SU-DHL-6 (cell line): Measurements from ENCODE around the gene TCL1A.

Experiments
- H2AFZ ChIP-seq: fragments of 200-600 bp; sonication (generic); 2 replicates; pipeline ENCODE4 v1.6.1; 2014; ENCODE audit warnings: low read depth, mild to moderate bottlenecking, moderate library complexity, mixed read lengths, antibody characterized with exemption, low read length; ENCODE audit not compliant: severe bottlenecking
- H3F3A ChIP-seq: fragments of 200-600 bp; shearing (Covaris generic); 2 replicates; pipeline ENCODE4 v1.6.0; 2016; ENCODE audit warnings: antibody characterized with exemption, mild to moderate bottlenecking; ENCODE audit not compliant: insufficient read depth
- H3K27ac ChIP-seq: fragments of 200-600 bp; sonication (generic); 2 replicates; pipeline ENCODE4 v1.5.1; 2016; ENCODE audit warnings: low read depth, mild to moderate bottlenecking, low read length, moderate library complexity, mixed read lengths
- H3K27me3 ChIP-seq: fragments of 200-600 bp; sonication (generic), shearing (Covaris generic); 2 replicates; pipeline ENCODE4 v1.6.0; 2014; ENCODE audit warnings: mild to moderate bottlenecking, low read length
- H3K36me3 ChIP-seq: fragments of 200-600 bp; sonication (generic); 2 replicates; pipeline ENCODE4 v1.6.1; 2014; ENCODE audit warnings: mild to moderate bottlenecking, low read length, mixed read lengths
- H3K4me2 ChIP-seq: fragments of 300-600, 200-600 bp; shearing (Covaris generic), sonication (generic); 2 replicates; pipeline ENCODE4 v1.6.0; 2014; ENCODE audit warnings: low read length, low read depth, mild to moderate bottlenecking; ENCODE audit not compliant: poor library complexity, severe bottlenecking
- H3K4me3 ChIP-seq: fragments of 200-600 bp; sonication (generic); 2 replicates; pipeline ENCODE4 v1.5.1; 2014; ENCODE audit warnings: antibody characterized with exemption, low read length, mild to moderate bottlenecking, mixed read lengths; ENCODE audit not compliant: insufficient read depth, poor library complexity, severe bottlenecking
- H3K79me2 ChIP-seq: fragments of 200-600 bp; sonication (generic); 2 replicates; pipeline ENCODE4 v1.6.1; 2014; ENCODE audit warnings: mild to moderate bottlenecking, low read length, moderate library complexity; ENCODE audit not compliant: insufficient read depth
- H3K9ac ChIP-seq: fragments of 200-600 bp; sonication (generic); 2 replicates; pipeline ENCODE4 v1.7.0; 2014; ENCODE audit warnings: mild to moderate bottlenecking, low read length
- H3K9me2 ChIP-seq: fragments of 200-600 bp; sonication (generic); replicated peaks from 2 replicates; pipeline ENCODE4 v1.6.1; 2014; ENCODE audit warnings: low read length; ENCODE audit not compliant: insufficient read depth
- H3K9me3 ChIP-seq: fragments of 200-600 bp; sonication (generic); 2 replicates; pipeline ENCODE4 v1.6.1; 2014; ENCODE audit warnings: low read length, mixed read lengths; ENCODE audit not compliant: insufficient read depth
- H4K20me1 ChIP-seq: fragments of 200-600 bp; sonication (generic); 2 replicates; pipeline ENCODE4 v1.6.1; 2014; ENCODE audit warnings: low read depth, mild to moderate bottlenecking, antibody characterized with exemption, low read length, moderate library complexity, mixed read lengths
- EZH2phosphoT487 ChIP-seq: fragments of 200-600 bp; sonication (generic), shearing (Covaris generic); conservative IDR thresholded peaks from 2 replicates; pipeline ENCODE4 v1.6.1; 2018; ENCODE audit warnings: mild to moderate bottlenecking, antibody characterized with exemption, low read length, moderate library complexity, mixed read lengths
- TF ChIP-seq, protein P1 (sequence below): fragments of 200-600 bp; sonication (generic); IDR thresholded peaks from one replicate; pipeline ENCODE4 v1.5.1; 2017; ENCODE audit warnings: antibody characterized with exemption, mild to moderate bottlenecking, low read length, moderate library complexity; ENCODE audit not compliant: insufficient read depth, poor library complexity, severe bottlenecking

Gene TCL1A

DNA sequence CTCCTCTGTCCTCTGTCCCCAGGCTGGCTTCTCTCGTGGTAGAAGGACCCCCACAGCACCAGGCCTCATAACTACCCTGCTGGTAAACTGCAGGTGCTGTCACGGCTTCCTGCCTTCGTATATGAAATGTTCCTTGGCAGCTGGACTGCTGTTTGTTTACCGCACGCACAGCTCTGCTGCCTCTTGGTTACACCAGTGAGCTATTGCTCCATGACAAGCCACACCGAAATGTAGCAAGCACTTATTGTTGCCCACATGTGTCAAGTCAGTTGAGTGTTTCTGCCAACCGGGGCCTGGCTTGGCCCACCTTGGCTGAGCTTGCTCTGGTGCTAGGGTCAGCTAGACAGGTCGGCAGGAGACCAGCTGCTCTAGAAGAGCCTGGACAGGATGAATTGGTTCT is 49.4 kb downstream of the TCL1A start:
- peaks cover 67% of the 10 kb centered on the region for H3F3A ChIP-seq
- TF ChIP-seq, protein P1, sequence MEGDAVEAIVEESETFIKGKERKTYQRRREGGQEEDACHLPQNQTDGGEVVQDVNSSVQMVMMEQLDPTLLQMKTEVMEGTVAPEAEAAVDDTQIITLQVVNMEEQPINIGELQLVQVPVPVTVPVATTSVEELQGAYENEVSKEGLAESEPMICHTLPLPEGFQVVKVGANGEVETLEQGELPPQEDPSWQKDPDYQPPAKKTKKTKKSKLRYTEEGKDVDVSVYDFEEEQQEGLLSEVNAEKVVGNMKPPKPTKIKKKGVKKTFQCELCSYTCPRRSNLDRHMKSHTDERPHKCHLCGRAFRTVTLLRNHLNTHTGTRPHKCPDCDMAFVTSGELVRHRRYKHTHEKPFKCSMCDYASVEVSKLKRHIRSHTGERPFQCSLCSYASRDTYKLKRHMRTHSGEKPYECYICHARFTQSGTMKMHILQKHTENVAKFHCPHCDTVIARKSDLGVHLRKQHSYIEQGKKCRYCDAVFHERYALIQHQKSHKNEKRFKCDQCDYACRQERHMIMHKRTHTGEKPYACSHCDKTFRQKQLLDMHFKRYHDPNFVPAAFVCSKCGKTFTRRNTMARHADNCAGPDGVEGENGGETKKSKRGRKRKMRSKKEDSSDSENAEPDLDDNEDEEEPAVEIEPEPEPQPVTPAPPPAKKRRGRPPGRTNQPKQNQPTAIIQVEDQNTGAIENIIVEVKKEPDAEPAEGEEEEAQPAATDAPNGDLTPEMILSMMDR = no peak
- no peak for TF ChIP-seq EZH2phosphoT487
- no peaks in the 10 kb centered on the region for H3K9me2 ChIP-seq
- no peaks in the 10 kb centered on the region for H3K9me3 ChIP-seq
- H3K4me3 ChIP-seq = peak overlapping the region; percentile 24
- no peak overlapping the region for H2AFZ ChIP-seq
- H3K27ac ChIP-seq = peak overlapping the region; percentile 99
- H3K36me3 ChIP-seq = no peaks in the 10 kb centered on the region
- no peaks in the 10 kb centered on the region for H4K20me1 ChIP-seq
- H3K79me2 ChIP-seq = no peaks in the 10 kb centered on the region
- peak overlapping the region; percentile 64 for H3K9ac ChIP-seq
- peak overlapping the region; percentile 70 for H3K4me2 ChIP-seq
- H3K27me3 ChIP-seq = no peaks in the 10 kb centered on the region

DNA sequence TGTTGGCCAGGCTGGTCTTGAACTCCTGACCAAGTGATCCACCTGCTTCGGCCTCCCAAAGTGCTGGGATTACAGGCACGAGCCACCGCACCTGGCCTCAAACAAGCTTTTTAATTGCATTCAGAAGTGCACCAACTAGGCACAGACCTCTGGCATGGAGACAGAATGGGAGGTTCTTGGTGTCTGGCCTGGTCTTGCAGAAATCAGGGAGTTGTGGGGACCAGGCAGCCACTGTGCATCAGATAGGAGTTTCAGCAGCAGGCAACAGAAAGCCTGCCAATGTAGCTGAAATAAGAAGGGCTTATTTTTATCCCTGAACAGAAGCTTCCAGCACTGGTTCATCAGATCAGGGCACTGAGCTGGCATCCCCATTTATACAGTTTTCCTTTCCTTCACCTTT is 49.9 kb downstream of the TCL1A start:
- H3K79me2 ChIP-seq = no peaks in the 10 kb centered on the region
- H3K9me2 ChIP-seq = no peaks in the 10 kb centered on the region
- H3K4me3 ChIP-seq = no peak overlapping the region
- H3K27me3 ChIP-seq = no peaks in the 10 kb centered on the region
- H3F3A ChIP-seq = peaks cover 67% of the 10 kb centered on the region
- H3K9ac ChIP-seq = peak overlapping the region; percentile 64
- H2AFZ ChIP-seq = no peak overlapping the region
- no peaks in the 10 kb centered on the region for H4K20me1 ChIP-seq
- TF ChIP-seq, protein P1 = no peak
- no peak for TF ChIP-seq EZH2phosphoT487
- no peaks in the 10 kb centered on the region for H3K36me3 ChIP-seq
- peak overlapping the region; percentile 99 for H3K27ac ChIP-seq
- no peaks in the 10 kb centered on the region for H3K9me3 ChIP-seq
- H3K4me2 ChIP-seq = peak overlapping the region; percentile 70

DNA sequence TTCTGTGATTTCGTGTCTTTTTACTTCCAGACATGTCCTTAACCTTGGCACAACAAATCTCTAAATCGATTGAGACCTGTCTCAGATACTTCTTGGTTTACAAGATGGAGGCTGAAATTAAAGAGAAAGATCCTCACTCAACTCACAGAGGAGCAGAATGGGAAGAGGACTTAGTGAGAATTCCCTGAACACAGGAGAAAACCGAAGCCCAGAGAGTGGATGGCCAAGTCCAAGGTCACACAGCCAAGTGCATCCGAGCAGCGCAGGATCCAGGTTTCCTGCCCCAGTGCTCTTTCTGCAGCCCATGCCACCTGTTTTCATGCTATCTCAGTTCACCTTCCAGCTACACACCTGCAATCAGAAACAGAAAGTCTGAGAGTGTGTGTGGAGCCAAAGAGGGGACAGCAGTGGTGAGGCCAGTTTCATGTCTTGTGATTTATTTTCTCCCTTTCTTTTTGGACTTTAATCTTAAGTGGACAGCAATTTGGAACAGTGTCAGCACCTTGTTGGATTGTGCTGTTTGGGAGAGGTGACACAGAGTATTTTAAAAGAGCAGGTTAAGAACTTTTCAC is 50.6 kb downstream of the TCL1A start:
- Histone ChIP-seq H3F3A (peaks cover 65% of the 10 kb centered on the region), H3K79me2 (no peaks in the 10 kb centered on the region), H3K36me3 (no peaks in the 10 kb centered on the region), H3K9me2 (no peaks in the 10 kb centered on the region), H3K9me3 (no peaks in the 10 kb centered on the region), H3K4me3 (peak overlapping the region; percentile 16), H3K9ac (peak overlapping the region; percentile 64), H2AFZ (no peak overlapping the region), H4K20me1 (no peaks in the 10 kb centered on the region), H3K27me3 (no peaks in the 10 kb centered on the region), H3K27ac (peak overlapping the region; percentile 99), H3K4me2 (peak overlapping the region; percentile 70)
- TF ChIP-seq, protein P1 = no peak
- no peak for TF ChIP-seq EZH2phosphoT487
